RWPE2 (cell line): ENCODE results near the gene NUP62CL.
A peak's percentile ranks its signal among the peaks of the same experiment; 100 is the strongest.

ENCODE experiments used
- ATAC-seq: fragments of 200-7000 bp; cut with Tn5 transposase; 3 replicates; pipeline ENCODE4 v1.9.1; 2021; ENCODE audit warnings: low read depth
- DNase-seq: peaks from one replicate; pipeline ENCODE4 v3.0.0-alpha.2; 2020; ENCODE audit warnings: low spot score
- H3K27ac ChIP-seq: fragments of 450-650 bp; 2 replicates; pipeline ENCODE4 v1.5.1; 2017; ENCODE audit warnings: mild to moderate bottlenecking; ENCODE audit not compliant: poor library complexity, severe bottlenecking
- H3K27me3 ChIP-seq: fragments of 250-450 bp; sonication (Bioruptor Pico); 2 replicates; pipeline ENCODE4 v1.5.1; 2021; ENCODE audit warnings: mild to moderate bottlenecking, moderate library complexity; ENCODE audit not compliant: insufficient read depth, poor library complexity, severe bottlenecking
- H3K36me3 ChIP-seq: fragments of 250-450 bp; sonication (Bioruptor Pico); 2 replicates; pipeline ENCODE4 v1.5.1; 2020; ENCODE audit warnings: low read depth, mild to moderate bottlenecking, moderate library complexity
- H3K4me1 ChIP-seq: fragments of 250-450 bp; sonication (Bioruptor Pico); 2 replicates; pipeline ENCODE4 v1.5.1; 2021; ENCODE audit warnings: mild to moderate bottlenecking, moderate library complexity; ENCODE audit not compliant: insufficient read depth, poor library complexity, severe bottlenecking
- H3K4me3 ChIP-seq: fragments of 250-450 bp; sonication (Bioruptor Pico); 2 replicates; pipeline ENCODE4 v1.5.1; 2021; ENCODE audit warnings: mild to moderate bottlenecking, moderate library complexity; ENCODE audit not compliant: severe bottlenecking
- H3K9me3 ChIP-seq: fragments of 250-450 bp; sonication (Bioruptor Pico); 2 replicates; pipeline ENCODE4 v1.5.1; 2021; ENCODE audit warnings: mild to moderate bottlenecking, moderate library complexity; ENCODE audit not compliant: severe bottlenecking
- CTCF ChIP-seq: fragments of 450-650 bp; IDR thresholded peaks from one replicate; pipeline ENCODE4 v1.5.1; 2017; ENCODE audit warnings: mild to moderate bottlenecking, moderate library complexity; ENCODE audit not compliant: poor library complexity, severe bottlenecking

The NUP62CL gene

GRCh38 chrX:107102980-107103379 lies 103.3 kb downstream of the NUP62CL start:
- no peak overlapping the region for H3K4me3 ChIP-seq
- H3K27me3 ChIP-seq = no peaks in the 10 kb centered on the region
- peak; percentile 47 for TF ChIP-seq CTCF
- H3K9me3 ChIP-seq = no peaks in the 10 kb centered on the region
- ATAC-seq (0 out of 3 replicates have a peak, but pooled peaks have one; percentile 25), DNase-seq (no peak)
- H3K4me1 ChIP-seq = no peaks in the 10 kb centered on the region
- H3K36me3 ChIP-seq = peaks cover 5% of the 10 kb centered on the region; the same call in 1 of the 2 replicates
- H3K27ac ChIP-seq = no peak overlapping the region

- DNase-seq = no peak
- no peaks in the 10 kb centered on the region for H3K4me1 ChIP-seq
- no peaks in the 10 kb centered on the region for H3K36me3 ChIP-seq
- H3K27ac ChIP-seq = no peak overlapping the region
- TF ChIP-seq CTCF = no peak
- no peak overlapping the region for H3K4me3 ChIP-seq
- ATAC-seq = no peak
- H3K27me3 ChIP-seq = no peaks in the 10 kb centered on the region
- no peaks in the 10 kb centered on the region for H3K9me3 ChIP-seq
Measured at GRCh38 chrX:107076158-107076557, 130.1 kb downstream of the NUP62CL start.
